Esophagus squamous epithelium (tissue), 4 donors: ENCODE results near the gene LBHD2.

ENCODE experiments used
- POLR2A ChIP-seq, 4 donors: fragments of 450-650 bp; IDR thresholded peaks; one replicate each; pipeline ENCODE4 v1.6.1; 2017; ENCODE audit warnings: antibody characterized with exemption in 4 of 4, mild to moderate bottlenecking in 4 of 4, moderate library complexity in 3 of 4
- TF ChIP-seq, protein P1 (sequence below), 6 experiments: fragments of 450-650 bp in 4 of 6; fragments of 200-600 bp in 2 of 6; sonication (generic) in 2 of 6; IDR thresholded peaks; one replicate each; pipeline ENCODE4 v1.5.1; 2016 to 2019; ENCODE audit warnings: antibody characterized with exemption in 6 of 6, mild to moderate bottlenecking in 4 of 6, moderate library complexity in 4 of 6

DNA sequence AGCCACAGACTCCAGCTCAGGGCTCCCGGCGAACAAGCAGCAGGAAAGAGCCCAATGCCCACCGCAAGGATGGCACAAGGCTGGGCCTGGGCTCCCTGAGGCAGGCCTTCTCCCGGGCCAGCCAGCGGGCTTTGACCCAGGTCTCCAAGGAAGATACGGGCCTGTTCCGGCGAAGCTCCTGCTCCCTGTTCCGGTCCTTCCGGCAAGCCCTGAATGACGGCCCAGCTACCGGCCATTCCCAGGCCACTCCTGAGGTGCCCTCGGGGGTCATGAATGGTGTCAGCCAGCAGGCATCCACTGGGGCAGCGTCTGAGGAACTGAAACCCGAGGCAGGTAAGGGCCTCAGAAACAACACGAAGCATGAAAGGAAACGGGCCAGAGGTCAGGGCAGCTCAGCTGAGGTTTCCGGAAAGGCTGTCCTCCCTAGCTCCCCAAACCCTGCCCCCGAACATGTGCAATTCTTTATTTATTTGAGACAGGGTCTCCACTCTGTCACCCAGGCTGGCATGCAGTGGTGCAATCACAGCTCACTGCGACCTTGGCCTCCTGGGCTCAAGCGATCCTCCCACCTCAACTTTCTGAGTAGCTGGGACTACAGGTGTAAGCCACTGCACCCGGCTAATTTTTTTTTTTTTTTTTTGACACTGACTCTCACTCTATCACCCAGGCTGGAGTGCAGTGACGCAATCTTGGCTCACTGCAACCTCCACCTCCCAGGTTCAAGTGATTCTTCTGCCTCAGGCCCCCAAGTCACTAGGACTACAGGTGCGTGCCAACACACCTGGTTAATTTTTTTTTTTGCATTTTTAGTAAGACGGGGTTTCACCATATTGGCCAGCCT, 16.5 kb downstream of the LBHD2 start:
- TF ChIP-seq, protein P1, sequence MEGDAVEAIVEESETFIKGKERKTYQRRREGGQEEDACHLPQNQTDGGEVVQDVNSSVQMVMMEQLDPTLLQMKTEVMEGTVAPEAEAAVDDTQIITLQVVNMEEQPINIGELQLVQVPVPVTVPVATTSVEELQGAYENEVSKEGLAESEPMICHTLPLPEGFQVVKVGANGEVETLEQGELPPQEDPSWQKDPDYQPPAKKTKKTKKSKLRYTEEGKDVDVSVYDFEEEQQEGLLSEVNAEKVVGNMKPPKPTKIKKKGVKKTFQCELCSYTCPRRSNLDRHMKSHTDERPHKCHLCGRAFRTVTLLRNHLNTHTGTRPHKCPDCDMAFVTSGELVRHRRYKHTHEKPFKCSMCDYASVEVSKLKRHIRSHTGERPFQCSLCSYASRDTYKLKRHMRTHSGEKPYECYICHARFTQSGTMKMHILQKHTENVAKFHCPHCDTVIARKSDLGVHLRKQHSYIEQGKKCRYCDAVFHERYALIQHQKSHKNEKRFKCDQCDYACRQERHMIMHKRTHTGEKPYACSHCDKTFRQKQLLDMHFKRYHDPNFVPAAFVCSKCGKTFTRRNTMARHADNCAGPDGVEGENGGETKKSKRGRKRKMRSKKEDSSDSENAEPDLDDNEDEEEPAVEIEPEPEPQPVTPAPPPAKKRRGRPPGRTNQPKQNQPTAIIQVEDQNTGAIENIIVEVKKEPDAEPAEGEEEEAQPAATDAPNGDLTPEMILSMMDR (IDR thresholded peaks at IDR 0.05): no peak
- TF ChIP-seq POLR2A (IDR thresholded peaks at IDR 0.05): no peak
